Measurements from ENCODE around the gene TP53I13. TPM values are rescaled to one million over a fixed set of nuclear protein-coding genes. Genes with fewer than 3 reads are reported as not detected.
A peak's percentile ranks its signal among the peaks of the same experiment; 100 is the strongest.

Gene TP53I13
- total RNA-seq, 6 experiments from 2014 or later = 31.3 to 36.6 (median 35.3) TPM

GRCh38 chr17:29613352-29613837, 44.9 kb downstream of the TP53I13 start:
- Mint-ChIP-seq H3K4me3 (no peak overlapping the region; the same call in 1 of the 2 replicates), H3K36me3 (ENCODE audit: low read depth) (no peaks in the 10 kb centered on the region), H3K9me3 (no peaks in the 10 kb centered on the region), H3K27ac (no peak overlapping the region), H3K4me1 (ENCODE audit: low read depth) (peaks cover 25% of the 10 kb centered on the region), H3K27me3 (ENCODE audit: insufficient read depth) (peaks cover 2% of the 10 kb centered on the region; the same call in 1 of the 2 replicates)
- TF ChIP-seq, protein P1, sequence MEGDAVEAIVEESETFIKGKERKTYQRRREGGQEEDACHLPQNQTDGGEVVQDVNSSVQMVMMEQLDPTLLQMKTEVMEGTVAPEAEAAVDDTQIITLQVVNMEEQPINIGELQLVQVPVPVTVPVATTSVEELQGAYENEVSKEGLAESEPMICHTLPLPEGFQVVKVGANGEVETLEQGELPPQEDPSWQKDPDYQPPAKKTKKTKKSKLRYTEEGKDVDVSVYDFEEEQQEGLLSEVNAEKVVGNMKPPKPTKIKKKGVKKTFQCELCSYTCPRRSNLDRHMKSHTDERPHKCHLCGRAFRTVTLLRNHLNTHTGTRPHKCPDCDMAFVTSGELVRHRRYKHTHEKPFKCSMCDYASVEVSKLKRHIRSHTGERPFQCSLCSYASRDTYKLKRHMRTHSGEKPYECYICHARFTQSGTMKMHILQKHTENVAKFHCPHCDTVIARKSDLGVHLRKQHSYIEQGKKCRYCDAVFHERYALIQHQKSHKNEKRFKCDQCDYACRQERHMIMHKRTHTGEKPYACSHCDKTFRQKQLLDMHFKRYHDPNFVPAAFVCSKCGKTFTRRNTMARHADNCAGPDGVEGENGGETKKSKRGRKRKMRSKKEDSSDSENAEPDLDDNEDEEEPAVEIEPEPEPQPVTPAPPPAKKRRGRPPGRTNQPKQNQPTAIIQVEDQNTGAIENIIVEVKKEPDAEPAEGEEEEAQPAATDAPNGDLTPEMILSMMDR (IDR thresholded peaks at IDR 0.05) = peak; percentile 81
- no peak for DNase-seq

DNA sequence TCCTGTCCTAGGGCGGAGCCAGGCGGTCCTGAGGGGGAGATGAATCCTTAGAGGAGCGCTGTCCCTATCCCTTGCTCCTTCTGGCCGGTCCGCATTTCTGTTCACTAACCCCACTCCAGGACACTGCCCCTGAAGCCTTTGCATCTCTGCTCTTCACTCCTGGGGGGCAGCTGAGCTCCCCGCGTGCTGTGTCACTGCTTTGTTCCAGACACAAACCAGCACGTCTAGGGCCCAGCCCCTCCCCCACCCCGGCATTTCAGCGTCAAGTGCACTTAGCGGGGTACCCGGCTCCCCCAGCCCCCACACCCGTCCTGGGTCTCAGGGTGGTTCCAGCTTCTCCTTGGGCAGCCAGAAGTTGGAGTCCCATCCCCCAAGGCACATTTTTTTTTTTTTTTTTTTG, 45.4 kb downstream of the TP53I13 start:
- no peaks in the 10 kb centered on the region for H3K36me3 Mint-ChIP-seq (ENCODE audit: low read depth)
- no peak overlapping the region for H3K27ac Mint-ChIP-seq
- H3K4me3 Mint-ChIP-seq = no peak overlapping the region; the same call in 1 of the 2 replicates
- no peak for DNase-seq
- H3K9me3 Mint-ChIP-seq = no peaks in the 10 kb centered on the region
- peaks cover 2% of the 10 kb centered on the region for H3K27me3 Mint-ChIP-seq (ENCODE audit: insufficient read depth)
- TF ChIP-seq, protein P1 (IDR thresholded peaks at IDR 0.05) = no peak
- peaks cover 26% of the 10 kb centered on the region for H3K4me1 Mint-ChIP-seq (ENCODE audit: low read depth)

GRCh38 chr17:29614349-29615047, 46.0 kb downstream of the TP53I13 start:
- DNase-seq = no peak
- TF ChIP-seq, protein P1 (IDR thresholded peaks at IDR 0.05) = no peak
- no peak overlapping the region; the same call in 1 of the 2 replicates for H3K27ac Mint-ChIP-seq
- no peaks in the 10 kb centered on the region for H3K9me3 Mint-ChIP-seq
- H3K4me3 Mint-ChIP-seq = peak overlapping the region; percentile 83
- H3K27me3 Mint-ChIP-seq (ENCODE audit: insufficient read depth) = peaks cover 2% of the 10 kb centered on the region
- H3K4me1 Mint-ChIP-seq (ENCODE audit: low read depth) = peaks cover 32% of the 10 kb centered on the region
- no peaks in the 10 kb centered on the region for H3K36me3 Mint-ChIP-seq (ENCODE audit: low read depth)

DNA sequence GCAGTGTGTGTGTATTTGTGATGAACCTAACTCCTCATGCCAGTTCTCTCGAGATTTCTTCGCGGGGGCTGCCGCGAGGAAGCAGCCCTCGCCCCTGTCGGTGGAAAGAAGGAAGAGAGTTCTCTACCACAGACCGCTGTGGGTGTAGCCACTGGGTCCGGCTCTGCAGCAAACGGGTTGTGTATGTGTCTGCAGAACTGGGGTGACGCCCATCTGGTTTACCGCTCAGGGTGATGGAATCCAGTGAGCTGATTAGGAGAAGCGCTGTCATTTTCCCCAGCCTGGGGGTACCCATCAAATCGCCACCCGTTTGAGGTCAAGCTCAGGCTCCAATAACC, 46.5 kb downstream of the TP53I13 start:
- Mint-ChIP-seq H3K4me3 (peak overlapping the region; percentile 83), H3K36me3 (ENCODE audit: low read depth) (no peaks in the 10 kb centered on the region), H3K27me3 (ENCODE audit: insufficient read depth) (peaks cover 2% of the 10 kb centered on the region), H3K9me3 (no peaks in the 10 kb centered on the region), H3K27ac (peak overlapping the region; percentile 42), H3K4me1 (ENCODE audit: low read depth) (peaks cover 37% of the 10 kb centered on the region)
- no peak for DNase-seq
- TF ChIP-seq, protein P1 (IDR thresholded peaks at IDR 0.05) = no peak

DNA sequence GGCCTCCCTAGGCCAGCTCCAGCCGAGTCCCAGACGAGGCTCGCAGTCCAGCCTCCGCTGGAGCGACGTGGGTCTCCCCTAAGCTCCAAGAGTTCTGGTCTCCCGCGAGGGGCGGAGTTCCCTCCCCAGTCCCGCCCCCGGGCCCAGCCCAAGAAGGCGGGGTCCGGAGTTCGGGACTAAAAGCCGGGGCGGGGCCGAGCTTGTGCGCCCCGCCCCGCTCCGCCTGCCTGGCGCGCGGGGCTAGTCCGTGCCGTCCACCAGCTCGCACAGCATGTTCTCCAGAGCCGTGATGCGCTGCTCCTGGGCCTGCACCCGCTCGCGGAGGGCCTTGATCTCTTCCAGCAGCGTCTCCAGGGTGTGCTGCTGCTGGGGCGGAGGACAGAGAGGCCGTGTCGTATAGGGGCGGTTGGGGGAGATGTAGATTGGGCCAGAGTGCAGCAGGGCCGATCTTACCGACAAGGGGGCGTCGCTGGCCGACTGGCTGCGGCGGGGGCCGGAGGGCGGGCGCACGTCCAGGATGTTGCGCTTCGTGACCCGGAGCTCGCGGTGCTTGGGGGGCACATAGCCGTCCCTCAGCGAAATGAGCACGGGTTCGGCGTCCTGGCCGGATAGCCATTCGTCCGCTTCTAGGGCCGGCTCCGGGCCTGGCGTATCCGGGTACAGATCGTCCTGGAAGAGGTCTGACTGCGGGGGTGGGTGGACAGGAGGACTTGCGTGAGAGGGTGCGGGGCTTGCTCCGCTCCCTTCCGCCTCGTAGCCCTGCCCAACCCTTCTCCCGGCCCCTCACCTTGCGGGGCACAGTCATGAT, 47.2 kb downstream of the TP53I13 start:
- H3K4me3 Mint-ChIP-seq = peak overlapping the region; percentile 83
- TF ChIP-seq, protein P1 (IDR thresholded peaks at IDR 0.05) = no peak
- no peak overlapping the region; the same call in none of the 2 replicates for H3K27ac Mint-ChIP-seq
- peaks cover 44% of the 10 kb centered on the region for H3K4me1 Mint-ChIP-seq (ENCODE audit: low read depth)
- H3K27me3 Mint-ChIP-seq (ENCODE audit: insufficient read depth) = peaks cover 2% of the 10 kb centered on the region
- H3K9me3 Mint-ChIP-seq = no peaks in the 10 kb centered on the region
- no peaks in the 10 kb centered on the region for H3K36me3 Mint-ChIP-seq (ENCODE audit: low read depth)
- DNase-seq = peak; percentile 28
